Breast epithelium (tissue), 3 donors: ENCODE measurements around the gene MTR.

Experiments used
- CTCF ChIP-seq, 3 donors: fragments of 450-650 bp; IDR thresholded peaks; one replicate each; pipeline ENCODE4 v1.5.1; 2016 to 2017; ENCODE audit warnings: antibody characterized with exemption in 3 of 3, mild to moderate bottlenecking in 3 of 3, moderate library complexity in 3 of 3
- POLR2A ChIP-seq: fragments of 450-650 bp; IDR thresholded peaks from one replicate; pipeline ENCODE4 v1.6.1; 2016; ENCODE audit warnings: antibody characterized with exemption, mild to moderate bottlenecking, moderate library complexity

GRCh38 chr1:236862219-236862591 lies 67.1 kb downstream of the MTR start:
- TF ChIP-seq CTCF (IDR thresholded peaks at IDR 0.05) = no peak
- no peak for TF ChIP-seq POLR2A
